NCI-H1092 treated with DMSO at 0.1 percent for 48 hours (cell line): Measurements from ENCODE around the gene NPRL2.

ENCODE experiments used
- DNase-seq: peaks from one replicate; lab custom pipeline; 2025; lab: John Stamatoyannopoulos, UW

Gene NPRL2

GRCh38 chr3:50350213-50350526 is 405 bp downstream of the NPRL2 start:
- DNase-seq = no peak

- peak; percentile 52 for DNase-seq
Observed at GRCh38 chr3:50347187-50347813, 3.3 kb downstream of the NPRL2 start.

GRCh38 chr3:50345586-50346234 is 4.9 kb downstream of the NPRL2 start, which contains the start of gene ZMYND10:
TSS of gene ZMYND10 (minus strand) at chr3:50345732. CDS start at chr3:50345579, 153 bp downstream.
- no peak for DNase-seq

GRCh38 chr3:50345008-50345407 is 5.6 kb downstream of the NPRL2 start:
- no peak for DNase-seq

GRCh38 chr3:50342813-50343633 is 7.6 kb downstream of the NPRL2 start:
- no peak for DNase-seq

- no peak for DNase-seq
Observed at GRCh38 chr3:50341996-50342650, 8.5 kb downstream of the NPRL2 start.

- no peak for DNase-seq
Observed at GRCh38 chr3:50341537-50341936, 9.0 kb downstream of the NPRL2 start.

- DNase-seq = no peak
Observed at GRCh38 chr3:50340448-50341329, 9.9 kb downstream of the NPRL2 start, which contains the start of gene RASSF1. TSS of gene RASSF1 (minus strand) at chr3:50340836. CDS start at chr3:50340805, 31 bp downstream.

GRCh38 chr3:50340147-50340447 is 10.5 kb downstream of the NPRL2 start:
- DNase-seq = no peak

GRCh38 chr3:50339485-50340146 is 11.0 kb downstream of the NPRL2 start:
- no peak for DNase-seq

GRCh38 chr3:50338965-50339364 is 11.6 kb downstream of the NPRL2 start:
- no peak for DNase-seq

- peak; percentile 97 for DNase-seq
Observed at GRCh38 chr3:50337175-50337861, 13.3 kb downstream of the NPRL2 start.

GRCh38 chr3:50336452-50337174 is 14.0 kb downstream of the NPRL2 start:
- DNase-seq = peak; percentile 1

GRCh38 chr3:50334339-50335075 is 16.1 kb downstream of the NPRL2 start:
- DNase-seq = no peak

GRCh38 chr3:50333744-50334328 is 16.7 kb downstream of the NPRL2 start:
- no peak for DNase-seq

- no peak for DNase-seq
Observed at GRCh38 chr3:50331364-50331907, 19.1 kb downstream of the NPRL2 start.

GRCh38 chr3:50330330-50330729 is 20.2 kb downstream of the NPRL2 start:
- DNase-seq = no peak

GRCh38 chr3:50327943-50328691 is 22.5 kb downstream of the NPRL2 start, which contains the start of gene TUSC2:
TSS of gene TUSC2 (minus strand) at chr3:50328223. CDS start at chr3:50328099, 124 bp downstream.
- DNase-seq = peak; percentile 89
